Measurements from ENCODE around the gene ADAT3. TPM values are rescaled to one million over a fixed set of nuclear protein-coding genes. Genes with fewer than 3 reads are reported as not detected.
"Not testable (repeated sequence)": the region's sequence is repeated elsewhere in the genome, so short reads cannot be mapped to it uniquely, and the experiment has no call there.

The ADAT3 gene
- total and polyA plus RNA-seq, 8 donors: 4.2 to 75.9 (median 6.3) TPM

DNA sequence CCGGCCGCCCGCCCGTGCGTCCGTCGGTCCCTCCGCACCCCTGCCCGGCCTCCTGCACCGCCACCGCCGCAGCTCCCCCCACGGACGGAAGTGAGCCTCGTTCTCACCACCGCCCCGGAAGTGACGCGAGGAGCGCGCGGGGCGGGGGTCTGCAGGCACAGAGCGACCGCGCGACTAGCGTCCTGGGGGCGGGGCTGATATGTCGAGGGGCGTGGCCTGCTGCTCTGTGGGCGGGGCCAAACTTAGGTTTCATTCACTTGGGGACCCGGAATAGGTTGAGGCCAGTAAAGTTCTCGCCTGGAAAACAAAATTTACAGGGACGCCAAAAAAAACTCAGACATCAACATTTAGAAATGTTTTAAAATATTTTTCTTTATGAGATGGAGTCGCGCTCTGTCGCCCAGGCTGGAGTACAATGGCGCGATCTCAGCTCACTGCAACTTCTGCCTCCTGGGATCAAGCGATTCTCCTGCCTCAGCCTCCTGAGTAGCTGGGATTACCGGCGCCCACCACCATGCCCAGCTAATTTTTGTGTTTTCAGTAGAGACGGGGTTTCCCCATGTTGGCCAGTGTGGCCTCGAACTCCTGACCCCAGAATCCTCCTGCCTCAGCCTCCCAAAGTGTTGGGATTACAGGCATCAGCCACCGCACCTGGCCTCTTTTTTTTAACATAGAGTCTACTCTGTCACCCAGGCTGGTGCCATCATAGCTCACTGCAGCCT lies 19.6 kb upstream of the ADAT3 start, which contains the start of gene ABHD17A:
Gene ABHD17A (minus strand): TSS at position 99 of the 722 bp plus-strand sequence. CDS start 3,930 bp downstream, outside the sequence.
- DNase-seq: peak; percentile 97 to 98
- H3K27me3 ChIP-seq; H3K36me3 ChIP-seq; H3K9me3 ChIP-seq; intact Hi-C loops (cut with DNase I; ENCODE audit: low total_unique reads): not testable (repeated sequence)
- TF ChIP-seq POLR2AphosphoS5 (IDR thresholded peaks at IDR 0.05): peak; percentile 81 to 95 (median 89)
- peaks cover 37 to 47% (median 45%) of the 10 kb centered on the region in 4 donors for H3K4me1 ChIP-seq
- H3K4me3 ChIP-seq: peak within 1 kb of the TSS; percentile 73 to 96 (median 85)
- 20 to 46% (median 24%) methylated on average over 19 to 46 of the region's 46 CpGs for WGBS, 5 donors
- peak within 1 kb of the TSS; percentile 84 to 91 (median 87) for H3K27ac ChIP-seq

DNA sequence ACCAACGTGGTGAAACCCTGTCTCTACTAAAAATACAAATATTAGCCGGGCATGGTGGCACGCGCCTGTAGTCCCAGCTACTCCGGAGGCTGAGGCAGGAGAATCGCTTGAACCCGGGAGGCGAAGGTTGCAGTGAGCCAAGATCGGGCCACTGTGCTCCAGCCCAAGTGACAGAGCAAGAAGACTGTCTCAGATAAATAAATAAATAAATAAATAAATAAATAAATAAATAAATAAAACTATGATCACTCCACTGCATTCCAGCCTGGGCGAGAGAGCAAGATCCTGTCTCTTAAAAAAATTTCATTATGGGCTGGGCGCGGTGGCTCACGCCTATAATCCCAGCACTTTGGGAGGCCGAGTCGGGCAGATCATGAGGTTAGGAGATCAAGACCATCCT lies 18.8 kb upstream of the ADAT3 start:
- H3K36me3 ChIP-seq; H3K27ac ChIP-seq; DNase-seq; intact Hi-C loops (cut with DNase I; ENCODE audit: low total_unique reads); H3K27me3 ChIP-seq; H3K4me3 ChIP-seq; H3K9me3 ChIP-seq: not testable (repeated sequence)
- H3K4me1 ChIP-seq: peaks cover 34 to 40% (median 37%) of the 10 kb centered on the region in 4 donors
- WGBS, 5 donors: 93 to 97% (median 94%) methylated on average over 15 of the region's 15 CpGs

DNA sequence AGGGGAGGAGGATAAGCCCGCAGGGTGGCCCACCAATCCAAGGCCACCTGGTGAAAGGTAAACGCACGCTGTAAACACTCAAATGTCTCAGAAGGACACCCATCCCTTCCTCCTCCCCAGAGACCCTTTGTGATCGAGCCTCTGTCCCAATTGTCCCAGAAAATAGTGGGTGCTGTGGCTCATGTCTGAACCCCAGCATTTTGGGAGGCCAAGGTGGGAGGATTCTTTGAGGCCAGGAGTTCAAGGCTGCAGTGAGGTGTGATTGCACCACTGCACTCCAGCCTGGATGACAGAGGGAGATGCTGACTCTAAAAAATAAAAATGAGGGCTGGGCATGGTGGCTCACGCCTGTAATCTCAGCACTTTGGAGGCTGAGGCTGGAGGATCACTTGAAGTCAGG lies 16.8 kb upstream of the ADAT3 start:
- TF ChIP-seq, protein P1, sequence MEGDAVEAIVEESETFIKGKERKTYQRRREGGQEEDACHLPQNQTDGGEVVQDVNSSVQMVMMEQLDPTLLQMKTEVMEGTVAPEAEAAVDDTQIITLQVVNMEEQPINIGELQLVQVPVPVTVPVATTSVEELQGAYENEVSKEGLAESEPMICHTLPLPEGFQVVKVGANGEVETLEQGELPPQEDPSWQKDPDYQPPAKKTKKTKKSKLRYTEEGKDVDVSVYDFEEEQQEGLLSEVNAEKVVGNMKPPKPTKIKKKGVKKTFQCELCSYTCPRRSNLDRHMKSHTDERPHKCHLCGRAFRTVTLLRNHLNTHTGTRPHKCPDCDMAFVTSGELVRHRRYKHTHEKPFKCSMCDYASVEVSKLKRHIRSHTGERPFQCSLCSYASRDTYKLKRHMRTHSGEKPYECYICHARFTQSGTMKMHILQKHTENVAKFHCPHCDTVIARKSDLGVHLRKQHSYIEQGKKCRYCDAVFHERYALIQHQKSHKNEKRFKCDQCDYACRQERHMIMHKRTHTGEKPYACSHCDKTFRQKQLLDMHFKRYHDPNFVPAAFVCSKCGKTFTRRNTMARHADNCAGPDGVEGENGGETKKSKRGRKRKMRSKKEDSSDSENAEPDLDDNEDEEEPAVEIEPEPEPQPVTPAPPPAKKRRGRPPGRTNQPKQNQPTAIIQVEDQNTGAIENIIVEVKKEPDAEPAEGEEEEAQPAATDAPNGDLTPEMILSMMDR (IDR thresholded peaks at IDR 0.05): no peak
- TF ChIP-seq EP300 (IDR thresholded peaks at IDR 0.05): no peak
- TF ChIP-seq POLR2A (IDR thresholded peaks at IDR 0.05): no peak
- no peak for TF ChIP-seq POLR2AphosphoS5 (IDR thresholded peaks at IDR 0.05)
- WGBS, 5 donors: 75 to 83% (median 80%) methylated on average over 5 of the region's 5 CpGs
- intact Hi-C loops (cut with DNase I; ENCODE audit: low total_unique reads): no loop called here

DNA sequence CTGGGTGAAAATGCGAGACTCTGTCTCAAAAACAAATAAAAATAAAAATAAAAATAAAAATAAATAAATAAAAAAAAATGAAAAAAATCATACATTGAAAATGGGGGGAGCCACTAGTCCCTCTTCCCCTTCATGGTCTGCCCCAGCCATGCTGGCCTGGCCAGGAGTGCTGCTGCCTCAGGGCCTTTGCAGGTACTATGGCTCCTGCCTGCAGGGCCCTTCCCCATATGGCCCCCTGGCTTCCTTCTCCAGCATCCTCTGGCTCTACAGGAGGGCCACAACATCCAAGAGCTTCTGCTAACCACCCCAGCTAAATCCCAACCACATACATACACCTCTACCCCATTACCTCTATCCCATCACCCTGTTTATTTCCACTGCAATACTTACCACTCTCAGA lies 15.3 kb upstream of the ADAT3 start:
- Histone ChIP-seq H3K9me3 (no peaks in the 10 kb centered on the region), H3K27ac (no peak overlapping the region), H3K27me3 (no peaks in the 10 kb centered on the region), H3K4me3 (no peak overlapping the region), H3K36me3 (no peaks in the 10 kb centered on the region), H3K4me1 (peaks cover 0 to 7% (median 3%) of the 10 kb centered on the region in 4 donors)
- WGBS, 5 donors: 94 to 100% (median 96%) methylated on average over 1 of the region's 1 CpG
- intact Hi-C loops (cut with DNase I; ENCODE audit: low total_unique reads): no loop called here
- no peak for DNase-seq
- TF ChIP-seq EP300 (IDR thresholded peaks at IDR 0.05): no peak
- no peak for TF ChIP-seq POLR2AphosphoS5 (IDR thresholded peaks at IDR 0.05)
- no peak for TF ChIP-seq POLR2A (IDR thresholded peaks at IDR 0.05)
- TF ChIP-seq, protein P1 (IDR thresholded peaks at IDR 0.05): no peak

More for the DNA sequence above, 16.8 kb upstream of the ADAT3 start:
- Histone ChIP-seq H3K36me3 (no peaks in the 10 kb centered on the region), H3K4me1 (peaks cover 14 to 19% (median 17%) of the 10 kb centered on the region in 4 donors), H3K27me3 (no peaks in the 10 kb centered on the region), H3K27ac (no peak overlapping the region), H3K9me3 (no peaks in the 10 kb centered on the region), H3K4me3 (no peak overlapping the region)
- DNase-seq: no peak

DNA sequence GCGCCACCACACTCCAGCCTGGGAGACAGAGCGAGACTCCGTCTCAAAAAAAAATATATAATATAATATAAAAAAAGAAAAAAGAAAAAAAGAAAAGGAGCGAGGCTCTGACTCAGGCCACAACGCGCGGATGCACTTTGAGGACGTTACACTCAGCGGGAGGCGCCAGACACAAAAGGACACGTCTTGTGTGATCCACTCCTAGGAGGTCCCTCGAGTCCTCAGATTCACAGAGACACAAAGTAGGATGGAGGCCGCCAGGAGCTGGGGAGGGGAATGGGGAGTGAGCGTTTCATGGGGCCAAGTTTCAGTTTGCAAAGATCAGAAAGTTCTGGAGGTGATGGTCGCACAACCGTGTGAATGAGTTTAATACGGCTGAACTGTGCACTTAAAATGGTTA lies 11.4 kb upstream of the ADAT3 start:
- TF ChIP-seq POLR2AphosphoS5 (IDR thresholded peaks at IDR 0.05) (no peak), POLR2A (IDR thresholded peaks at IDR 0.05) (no peak), EP300 (IDR thresholded peaks at IDR 0.05) (no peak)
- TF ChIP-seq, protein P1 (IDR thresholded peaks at IDR 0.05): no peak
- DNase-seq: no peak
- H3K27me3 ChIP-seq: no peaks in the 10 kb centered on the region
- 84 to 87% (median 86%) methylated on average over 17 of the region's 17 CpGs for WGBS, 5 donors
- H3K36me3 ChIP-seq: no peaks in the 10 kb centered on the region
- H3K4me1 ChIP-seq: peaks cover 3 to 32% (median 18%) of the 10 kb centered on the region in 4 donors
- intact Hi-C loops (cut with DNase I; ENCODE audit: low total_unique reads): no loop called here
- no peaks in the 10 kb centered on the region for H3K9me3 ChIP-seq
- H3K27ac ChIP-seq: no peak overlapping the region
- H3K4me3 ChIP-seq: no peak overlapping the region

Data from stomach (tissue), 9 donors.